Astrocyte (in vitro differentiated cells and primary cell): Measurements from ENCODE around the gene PLD1. TPM values are rescaled to one million over a fixed set of nuclear protein-coding genes. Genes with fewer than 3 reads are reported as not detected.

Experiments
- DNase-seq: peaks from one replicate; pipeline ENCODE4 v3.0.0-alpha.2; 2010; ENCODE audit warnings: low read depth
- FAIRE-seq: peaks from 2 replicates; lab custom pipeline; 2011; peaks lifted over from hg19 to GRCh38; lab: Jason Lieb, UNC
- H2AFZ ChIP-seq: 2 replicates; pipeline ENCODE4 v1.6.0; 2012; ENCODE audit warnings: low read depth, low read length, inconsistent platforms
- H3K27ac ChIP-seq: 2 replicates; pipeline ENCODE4 v1.5.1; 2011; ENCODE audit warnings: low read depth, low read length, inconsistent platforms
- H3K27me3 ChIP-seq: 2 replicates; pipeline ENCODE4 v1.6.0; 2011; ENCODE audit warnings: low read length, inconsistent platforms; ENCODE audit not compliant: insufficient read depth
- H3K36me3 ChIP-seq: 2 replicates; pipeline ENCODE4 v1.5.1; 2011; ENCODE audit warnings: low read length, inconsistent platforms; ENCODE audit not compliant: insufficient read depth
- H3K4me1 ChIP-seq: 2 replicates; pipeline ENCODE4 v1.5.1; 2011; ENCODE audit warnings: low read length, inconsistent platforms; ENCODE audit not compliant: insufficient read depth
- H3K4me2 ChIP-seq: 2 replicates; pipeline ENCODE4 v1.6.0; 2012; ENCODE audit warnings: low read length, inconsistent platforms
- H3K4me3 ChIP-seq: 2 replicates; pipeline ENCODE4 v1.5.1; 2011; ENCODE audit warnings: low read depth, mild to moderate bottlenecking, low read length, inconsistent platforms; ENCODE audit not compliant: insufficient read depth
- H3K79me2 ChIP-seq: 2 replicates; pipeline ENCODE4 v1.6.0; 2012; ENCODE audit warnings: mild to moderate bottlenecking, low read length, inconsistent platforms; ENCODE audit not compliant: insufficient read depth
- H3K9ac ChIP-seq: 2 replicates; pipeline ENCODE4 v1.6.0; 2012; ENCODE audit warnings: mild to moderate bottlenecking, low read length, inconsistent platforms
- H3K9me3 ChIP-seq: 2 replicates; pipeline ENCODE4 v1.5.1; 2012; ENCODE audit warnings: low read depth, mild to moderate bottlenecking, low read length, inconsistent platforms; ENCODE audit not compliant: insufficient read depth
- H4K20me1 ChIP-seq: 2 replicates; pipeline ENCODE4 v1.6.0; 2012; ENCODE audit warnings: low read length, inconsistent platforms; ENCODE audit not compliant: insufficient read depth
- H3K27ac Mint-ChIP-seq: one replicate; pipeline ENCODE4 v1.8.0; 2021; ENCODE audit warnings: mild to moderate bottlenecking, mixed read lengths; ENCODE audit not compliant: unreplicated experiment
- H3K27me3 Mint-ChIP-seq: one replicate; pipeline ENCODE4 v1.8.0; 2021; ENCODE audit warnings: low read depth, mixed read lengths; ENCODE audit not compliant: unreplicated experiment
- H3K36me3 Mint-ChIP-seq: one replicate; pipeline ENCODE4 v1.8.0; 2021; ENCODE audit warnings: low read depth, mixed read lengths; ENCODE audit not compliant: unreplicated experiment
- H3K4me1 Mint-ChIP-seq: one replicate; pipeline ENCODE4 v1.8.0; 2021; ENCODE audit warnings: low read depth, mixed read lengths; ENCODE audit not compliant: unreplicated experiment
- H3K4me3 Mint-ChIP-seq: one replicate; pipeline ENCODE4 v1.8.0; 2021; ENCODE audit warnings: mild to moderate bottlenecking, moderate library complexity, mixed read lengths; ENCODE audit not compliant: unreplicated experiment
- H3K9me3 Mint-ChIP-seq: one replicate; pipeline ENCODE4 v1.8.0; 2021; ENCODE audit warnings: mild to moderate bottlenecking, mixed read lengths; ENCODE audit not compliant: unreplicated experiment
- CTCF ChIP-seq: IDR thresholded peaks from 2 replicates; pipeline ENCODE4 v1.5.1; 2011; ENCODE audit warnings: low read depth, mild to moderate bottlenecking, inconsistent platforms, low read length, moderate library complexity; ENCODE audit not compliant: insufficient read depth
- EZH2 ChIP-seq: IDR thresholded peaks from 2 replicates; pipeline ENCODE4 v1.6.1; 2012; ENCODE audit warnings: mild to moderate bottlenecking, low read length, inconsistent platforms; ENCODE audit not compliant: insufficient read depth
- total RNA-seq: library from RNA; stranded (reverse); gene quantifications from 2 replicates; pipeline ENCODE4 v1.2.1, GENCODE V29; 2021

Gene PLD1
- total RNA-seq, 1 donor from 2014 or later, result 21.5 TPM

DNA sequence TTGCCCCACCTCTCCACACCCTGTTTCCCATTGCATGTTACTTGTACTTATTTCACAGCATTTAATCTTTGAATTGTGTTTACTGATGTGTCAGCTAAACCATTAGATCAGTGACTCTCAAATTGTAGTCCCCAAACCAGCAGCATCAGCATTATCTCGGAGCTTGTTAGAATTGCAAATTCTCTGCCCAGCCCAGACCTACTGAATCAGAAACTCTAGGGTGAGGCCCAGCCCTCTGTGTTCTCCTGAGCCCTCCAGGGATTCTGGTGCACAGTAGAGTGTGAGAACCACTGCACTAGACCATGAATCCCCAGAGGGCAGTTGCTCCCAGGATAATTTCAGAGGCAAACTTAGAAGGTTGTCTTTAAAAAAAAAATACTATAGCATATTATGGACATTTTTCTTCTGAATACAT, 13.0 kb downstream of the PLD1 start:
- H4K20me1 ChIP-seq, result no peaks in the 10 kb centered on the region
- no peak overlapping the region for H3K4me2 ChIP-seq
- H3K9me3 ChIP-seq, result no peaks in the 10 kb centered on the region
- H3K27me3 ChIP-seq, result no peaks in the 10 kb centered on the region
- no peaks in the 10 kb centered on the region for H3K36me3 ChIP-seq
- peaks cover 6% of the 10 kb centered on the region for H3K79me2 ChIP-seq
- Mint-ChIP-seq H3K36me3 (peaks cover 5% of the 10 kb centered on the region), H3K27me3 (no peaks in the 10 kb centered on the region), H3K27ac (no peak overlapping the region), H3K4me1 (peaks cover 21% of the 10 kb centered on the region), H3K9me3 (no peaks in the 10 kb centered on the region), H3K4me3 (no peak overlapping the region)
- TF ChIP-seq EZH2, result no peak
- TF ChIP-seq CTCF, result no peak
- no peak overlapping the region for H3K9ac ChIP-seq
- H3K4me1 ChIP-seq, result peaks cover 24% of the 10 kb centered on the region
- no peak overlapping the region for H3K4me3 ChIP-seq
- H2AFZ ChIP-seq, result no peak overlapping the region
- FAIRE-seq, result no peak
- DNase-seq, result no peak
- no peak overlapping the region for H3K27ac ChIP-seq

DNA sequence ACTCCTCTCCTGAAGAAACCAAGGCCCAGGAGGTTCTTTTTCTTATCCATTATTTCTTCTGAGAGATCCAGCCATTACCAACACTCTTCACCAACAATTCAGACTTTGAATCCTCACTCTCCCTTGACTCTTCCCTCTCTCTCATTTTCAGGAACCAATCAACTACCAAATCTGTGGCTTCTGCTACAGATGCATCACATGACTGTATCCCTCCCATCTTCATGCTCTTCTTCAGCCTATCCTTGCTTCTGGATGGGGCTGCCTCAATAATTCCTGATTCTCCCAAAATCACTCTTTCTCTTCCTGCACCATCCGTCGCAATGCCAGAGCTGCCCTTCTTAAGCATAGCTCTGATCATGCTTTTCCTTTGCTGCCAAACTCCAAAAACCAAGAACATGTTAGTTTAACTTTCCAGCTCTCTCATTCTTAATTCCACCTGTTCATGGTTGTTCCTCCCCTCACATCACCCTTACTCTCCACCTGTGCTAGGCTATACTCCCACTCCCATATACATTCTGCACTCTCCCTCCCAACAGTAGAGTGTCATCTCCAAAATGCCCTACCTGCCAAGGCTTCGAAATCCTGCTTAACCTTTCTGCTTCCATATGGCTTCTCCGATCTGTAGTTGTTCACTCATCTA, 13.5 kb downstream of the PLD1 start:
- no peak for DNase-seq
- no peaks in the 10 kb centered on the region for H3K9me3 Mint-ChIP-seq
- Histone ChIP-seq H3K79me2 (peaks cover 6% of the 10 kb centered on the region), H4K20me1 (no peaks in the 10 kb centered on the region), H3K4me1 (peaks cover 22% of the 10 kb centered on the region), H3K4me3 (no peak overlapping the region), H3K27me3 (no peaks in the 10 kb centered on the region), H3K9me3 (no peaks in the 10 kb centered on the region), H3K36me3 (no peaks in the 10 kb centered on the region), H2AFZ (no peak overlapping the region), H3K4me2 (no peak overlapping the region), H3K9ac (no peak overlapping the region), H3K27ac (no peak overlapping the region)
- TF ChIP-seq EZH2 (no peak), CTCF (no peak)
- H3K27me3 Mint-ChIP-seq, result no peaks in the 10 kb centered on the region
- H3K36me3 Mint-ChIP-seq, result peaks cover 5% of the 10 kb centered on the region
- no peak overlapping the region for H3K27ac Mint-ChIP-seq
- no peak for FAIRE-seq
- H3K4me1 Mint-ChIP-seq, result peaks cover 22% of the 10 kb centered on the region
- H3K4me3 Mint-ChIP-seq, result no peak overlapping the region

GRCh38 chr3:171792531-171792930, 17.8 kb downstream of the PLD1 start:
- H3K4me1 Mint-ChIP-seq, result peaks cover 37% of the 10 kb centered on the region
- Histone ChIP-seq H3K4me2 (no peak overlapping the region), H3K9ac (no peak overlapping the region), H2AFZ (no peak overlapping the region), H3K27ac (no peak overlapping the region), H3K4me1 (peaks cover 31% of the 10 kb centered on the region), H3K36me3 (no peaks in the 10 kb centered on the region), H3K27me3 (no peaks in the 10 kb centered on the region), H3K79me2 (no peaks in the 10 kb centered on the region), H3K9me3 (no peaks in the 10 kb centered on the region), H3K4me3 (no peak overlapping the region), H4K20me1 (no peaks in the 10 kb centered on the region)
- H3K27me3 Mint-ChIP-seq, result peaks cover 5% of the 10 kb centered on the region
- TF ChIP-seq CTCF (no peak), EZH2 (no peak)
- FAIRE-seq (no peak), DNase-seq (no peak)
- peaks cover 11% of the 10 kb centered on the region for H3K36me3 Mint-ChIP-seq
- H3K4me3 Mint-ChIP-seq, result no peak overlapping the region
- no peak overlapping the region for H3K27ac Mint-ChIP-seq
- H3K9me3 Mint-ChIP-seq, result no peaks in the 10 kb centered on the region
